AG09309 (cell line): Measurements from ENCODE around the gene MLYCD.

Source experiments
- DNase-seq: peaks from one replicate; pipeline ENCODE4 v3.0.0-alpha.2; 2010; ENCODE audit warnings: low read depth
- H3K4me3 ChIP-seq: 2 replicates; pipeline ENCODE4 v1.5.1; 2011; ENCODE audit warnings: mild to moderate bottlenecking, low read depth, low read length, moderate library complexity; ENCODE audit not compliant: control insufficient read depth
- CTCF ChIP-seq: IDR thresholded peaks from 2 replicates; pipeline ENCODE4 v1.5.1; 2011; ENCODE audit warnings: mild to moderate bottlenecking, low read depth, low read length, inconsistent platforms; ENCODE audit not compliant: insufficient read depth, control insufficient read depth; ENCODE audit errors: missing control alignments

MLYCD gene

GRCh38 chr16:83942815-83943515 is 44.0 kb downstream of the MLYCD start:
- DNase-seq = no peak
- TF ChIP-seq CTCF = no peak
- no peak overlapping the region for H3K4me3 ChIP-seq

GRCh38 chr16:83943516-83944050 is 44.7 kb downstream of the MLYCD start:
- no peak for DNase-seq
- no peak for TF ChIP-seq CTCF
- H3K4me3 ChIP-seq = no peak overlapping the region

- no peak for TF ChIP-seq CTCF
- no peak for DNase-seq
- H3K4me3 ChIP-seq = no peak overlapping the region
These were observed 46.7 kb downstream of the MLYCD start for GRCh38 chr16:83945587-83945986.

GRCh38 chr16:83946154-83946780 is 47.4 kb downstream of the MLYCD start:
- no peak for TF ChIP-seq CTCF
- no peak overlapping the region for H3K4me3 ChIP-seq
- DNase-seq = no peak

GRCh38 chr16:83946781-83947566 is 48.1 kb downstream of the MLYCD start:
- H3K4me3 ChIP-seq = no peak overlapping the region
- TF ChIP-seq CTCF = no peak
- no peak for DNase-seq

- no peak overlapping the region for H3K4me3 ChIP-seq
- no peak for TF ChIP-seq CTCF
- DNase-seq = no peak
These were observed 48.8 kb downstream of the MLYCD start for GRCh38 chr16:83947642-83948234.
